Stimulated activated CD4-positive, alpha-beta T cell treated with anti-CD3 and anti-CD28 coated beads, Interleukin-4, amount 100 ng/mL, for 1 hour (primary cell): ENCODE data around the gene OR2G3.

ENCODE experiments used
- DNase-seq: peaks from one replicate; pipeline ENCODE4 v3.0.0-alpha.2; 2020

Gene OR2G3

GRCh38 chr1:247605286-247605685 is at the start of gene OR2G3:
OR2G3 (plus strand) TSS chr1:247605586; CDS start chr1:247605586, 0 bp downstream.
- no peak for DNase-seq

GRCh38 chr1:247557926-247558674 is 47.3 kb upstream of the OR2G3 start:
- DNase-seq = no peak

GRCh38 chr1:247561711-247562110 is 43.7 kb upstream of the OR2G3 start:
- no peak for DNase-seq

GRCh38 chr1:247562198-247562597 is 43.2 kb upstream of the OR2G3 start:
- DNase-seq = no peak

- DNase-seq = no peak
These were observed 31.1 kb upstream of the OR2G3 start for GRCh38 chr1:247574236-247574635.

- no peak for DNase-seq
These were observed 30.7 kb upstream of the OR2G3 start for GRCh38 chr1:247574664-247575063.

GRCh38 chr1:247576514-247576913 is 28.9 kb upstream of the OR2G3 start:
- no peak for DNase-seq

- DNase-seq = no peak
These were observed 26.4 kb upstream of the OR2G3 start for GRCh38 chr1:247578946-247579460.

- no peak for DNase-seq
These were observed 17.3 kb upstream of the OR2G3 start, which contains the start of gene OR2G2 for GRCh38 chr1:247588060-247588459. OR2G2 (plus strand) TSS chr1:247588360; CDS start chr1:247588360, 0 bp downstream.

- DNase-seq = no peak
These were observed 8.0 kb downstream of the OR2G3 start for GRCh38 chr1:247613405-247613804.

GRCh38 chr1:247614625-247615024 is 9.2 kb downstream of the OR2G3 start:
- no peak for DNase-seq

GRCh38 chr1:247627951-247628350 is 22.6 kb downstream of the OR2G3 start:
- no peak for DNase-seq

- no peak for DNase-seq
These were observed 32.6 kb downstream of the OR2G3 start for GRCh38 chr1:247638011-247638410.

GRCh38 chr1:247638781-247639180 is 33.4 kb downstream of the OR2G3 start:
- DNase-seq = no peak

GRCh38 chr1:247639381-247639981 is 34.1 kb downstream of the OR2G3 start:
- peak; percentile 46 for DNase-seq

- DNase-seq = no peak
These were observed 37.4 kb downstream of the OR2G3 start for GRCh38 chr1:247642742-247643141.

GRCh38 chr1:247646867-247647266 is 41.5 kb downstream of the OR2G3 start:
- DNase-seq = no peak

- DNase-seq = no peak
These were observed 42.5 kb downstream of the OR2G3 start for GRCh38 chr1:247647864-247648263.

- no peak for DNase-seq
These were observed 47.7 kb downstream of the OR2G3 start for GRCh38 chr1:247653040-247653439.
